NCI-H2081 treated with DMSO at 0.1 percent for 48 hours (cell line): Measurements from ENCODE around the gene AFAP1L2.

ENCODE experiments used
- DNase-seq: peaks from one replicate; lab custom pipeline; 2025; lab: John Stamatoyannopoulos, UW

Gene AFAP1L2

GRCh38 chr10:114408968-114409444 lies 4.7 kb upstream of the AFAP1L2 start:
- DNase-seq: no peak

GRCh38 chr10:114408112-114408967 lies 4.0 kb upstream of the AFAP1L2 start:
- DNase-seq: no peak

DNA sequence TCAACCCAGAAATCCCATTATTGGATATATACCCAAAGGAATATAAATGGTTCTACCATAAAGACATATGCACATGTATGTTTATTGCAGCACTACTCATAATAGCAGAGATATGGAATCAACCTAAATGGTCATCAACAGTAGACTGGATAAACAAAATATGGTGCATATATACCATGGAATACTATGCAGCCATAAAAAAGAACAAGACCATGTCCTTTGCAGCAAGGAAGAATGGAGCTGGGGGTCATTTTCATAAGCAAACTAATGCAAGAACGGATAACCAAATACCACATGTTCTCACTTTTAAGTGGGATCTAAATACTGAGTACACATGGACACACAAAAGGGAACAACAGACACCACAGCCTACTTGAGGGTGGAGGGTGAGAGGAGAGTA lies 2.2 kb upstream of the AFAP1L2 start:
- DNase-seq: no peak

DNA sequence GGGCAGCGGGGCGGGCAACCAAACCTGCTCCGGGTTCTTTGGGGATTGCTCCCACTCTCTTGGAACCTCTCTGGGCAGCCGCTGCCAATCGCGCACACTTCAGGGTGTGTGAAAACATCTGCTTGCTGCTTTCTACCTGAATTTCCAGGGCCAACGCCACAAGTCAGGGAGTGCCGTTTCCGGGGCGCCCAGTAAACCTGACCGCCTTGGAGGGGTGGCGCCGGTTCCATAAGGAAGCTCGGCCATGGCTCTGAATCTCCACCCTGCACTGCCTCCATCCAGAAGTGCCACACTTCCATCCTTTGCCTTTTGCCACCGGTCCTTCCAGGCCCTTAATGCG lies 679 bp upstream of the AFAP1L2 start:
- DNase-seq: no peak

DNA sequence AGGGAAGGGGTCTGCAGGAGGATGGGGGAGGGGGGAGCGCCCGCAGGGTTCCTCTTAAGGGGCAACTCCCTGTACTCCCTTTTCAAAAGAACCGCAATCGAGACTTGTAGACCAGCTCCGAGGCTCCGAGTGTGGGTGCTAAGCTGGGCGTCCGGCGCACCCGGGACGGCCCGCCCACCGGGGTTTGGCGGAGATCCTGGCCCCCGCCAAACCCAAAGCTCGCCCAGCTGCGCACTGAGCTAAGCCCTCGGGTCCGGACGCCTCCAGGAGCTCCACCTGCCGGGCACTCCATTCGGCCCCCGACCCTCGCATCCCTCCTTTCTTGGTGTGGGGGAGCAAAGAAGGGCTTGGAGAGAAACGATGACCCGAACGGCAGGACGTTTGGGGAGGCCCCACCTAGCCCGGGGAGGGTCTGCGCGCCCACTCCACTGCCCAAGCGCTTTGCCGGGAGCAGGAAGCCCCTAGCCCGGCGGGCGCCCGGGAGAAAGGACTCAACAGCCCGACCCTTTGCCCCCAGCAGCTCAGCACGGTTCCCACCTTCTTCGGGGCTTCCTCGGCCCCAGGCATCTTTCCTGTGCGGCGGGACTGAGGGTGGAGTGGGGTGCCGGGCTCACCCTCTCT lies 651 bp downstream of the AFAP1L2 start:
- no peak for DNase-seq

- no peak for DNase-seq
Observed at GRCh38 chr10:114402871-114403540, 1.3 kb downstream of the AFAP1L2 start.

DNA sequence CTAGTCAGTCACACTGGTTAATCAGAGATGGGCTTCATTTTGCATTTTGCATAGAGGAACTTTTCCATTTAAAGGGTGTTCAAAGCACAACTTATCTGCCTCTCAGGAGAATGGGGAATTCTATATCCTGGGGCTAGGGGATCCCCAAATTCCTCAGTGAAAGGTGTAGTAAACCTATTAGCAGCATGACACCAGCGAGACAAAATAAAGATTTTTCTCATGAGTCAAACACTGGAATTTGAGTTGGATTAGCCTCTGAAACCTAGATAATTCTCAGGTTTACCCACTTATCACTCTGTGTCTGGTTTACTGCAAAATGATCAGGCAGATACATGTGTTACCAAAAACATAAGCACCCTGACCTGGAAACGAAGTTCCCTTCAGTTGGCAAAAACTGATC lies 2.1 kb downstream of the AFAP1L2 start:
- no peak for DNase-seq

DNA sequence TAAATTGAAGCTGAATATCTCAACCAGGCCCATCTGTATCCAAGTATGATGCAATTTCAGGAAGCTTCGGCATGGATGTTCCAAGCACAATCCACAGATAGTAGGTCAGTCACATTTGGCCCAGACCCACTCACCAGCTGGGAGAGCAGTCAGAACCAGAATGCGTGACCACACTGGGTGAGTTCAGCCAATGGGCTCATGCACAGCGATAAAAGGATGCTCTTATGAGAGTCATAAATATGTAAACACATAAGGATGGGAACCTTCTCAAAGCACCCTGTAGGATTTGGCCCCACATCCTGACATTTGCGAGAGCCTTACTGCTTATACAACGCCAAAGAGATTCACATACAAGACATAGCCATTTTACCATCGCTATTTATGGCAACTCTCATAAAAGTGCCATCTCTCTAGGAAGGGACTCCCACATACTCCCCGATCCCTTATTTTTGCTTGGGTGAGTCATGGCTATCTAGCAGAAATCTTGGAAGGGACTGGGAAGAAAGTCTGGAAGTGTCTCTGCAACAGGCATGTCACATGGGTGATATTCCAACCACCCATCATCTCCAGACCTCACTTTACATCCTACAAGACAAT lies 3.0 kb downstream of the AFAP1L2 start:
- no peak for DNase-seq

DNA sequence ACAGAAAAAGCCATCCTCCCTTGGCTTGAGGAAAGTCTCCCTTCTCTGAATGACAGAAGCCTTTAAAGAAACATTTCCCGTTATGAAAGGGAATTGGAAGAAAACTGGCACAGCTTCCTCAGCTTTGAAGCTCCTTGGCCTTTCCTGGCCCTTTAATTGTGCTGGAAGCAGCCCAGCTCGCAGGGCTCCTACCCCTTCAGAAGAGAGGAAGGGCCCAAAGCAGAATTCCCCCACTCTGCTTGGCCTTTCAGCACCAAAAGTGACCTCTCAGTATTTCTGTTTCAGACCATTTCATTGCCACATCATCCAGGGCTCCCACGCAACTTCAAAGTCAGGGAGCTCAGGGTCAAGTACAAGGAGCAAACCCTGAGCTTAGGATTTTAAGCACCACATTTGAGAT lies 4.2 kb downstream of the AFAP1L2 start:
- no peak for DNase-seq

DNA sequence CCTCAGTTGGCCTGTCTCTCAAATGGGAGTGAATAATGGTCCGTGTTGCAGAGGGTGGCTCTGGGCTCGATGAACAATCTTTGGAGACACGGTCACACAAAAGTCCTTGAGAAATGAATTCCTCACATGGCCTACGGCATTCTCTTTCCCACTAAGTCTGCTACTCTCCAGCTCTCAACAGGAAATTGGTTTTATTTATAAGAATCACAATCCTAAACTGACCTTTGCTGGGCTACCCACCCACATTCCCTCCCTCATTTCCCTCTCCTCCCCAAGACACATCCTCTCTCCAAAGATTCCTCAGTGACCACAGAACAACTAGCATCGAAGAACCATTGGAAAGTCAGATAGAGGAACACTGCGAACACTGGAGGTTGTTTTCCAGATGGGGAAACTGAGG lies 4.7 kb downstream of the AFAP1L2 start:
- DNase-seq: no peak

DNA sequence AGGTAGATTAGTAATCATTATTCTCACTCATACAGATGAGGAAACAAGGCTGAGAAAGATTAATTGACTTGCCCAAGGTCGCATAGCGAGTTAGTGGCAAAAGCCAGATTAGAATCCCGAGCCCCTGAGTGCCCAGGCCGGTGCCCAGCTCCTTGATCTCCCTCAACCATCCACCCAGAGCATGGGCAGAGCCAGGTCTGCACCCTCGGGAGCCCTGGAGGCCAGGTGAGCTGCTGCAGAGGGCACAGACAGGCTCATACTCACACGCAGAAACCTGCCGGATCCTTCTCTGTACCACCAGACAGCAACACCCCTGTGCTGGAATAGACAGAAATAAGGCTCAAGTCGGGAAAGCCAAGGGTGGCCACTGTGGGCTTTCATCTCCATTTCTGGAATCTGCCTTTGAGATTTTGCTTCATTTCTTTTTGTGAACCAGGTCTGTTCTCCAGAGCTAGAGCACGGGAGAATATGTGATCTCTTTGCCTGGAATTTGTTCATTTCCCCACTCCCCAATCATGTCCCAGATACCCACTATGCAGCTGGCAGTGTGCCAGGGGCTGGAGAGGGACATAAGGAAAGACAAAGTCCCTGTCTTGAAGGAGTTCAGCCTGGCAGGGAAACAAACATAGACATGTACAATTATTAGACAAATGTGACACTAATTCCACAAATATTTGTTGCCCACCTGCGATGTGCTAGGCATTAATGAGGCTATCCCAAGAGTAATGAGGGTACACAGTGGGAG lies 5.5 kb downstream of the AFAP1L2 start:
- no peak for DNase-seq

GRCh38 chr10:114397651-114398145 lies 6.6 kb downstream of the AFAP1L2 start:
- no peak for DNase-seq

DNA sequence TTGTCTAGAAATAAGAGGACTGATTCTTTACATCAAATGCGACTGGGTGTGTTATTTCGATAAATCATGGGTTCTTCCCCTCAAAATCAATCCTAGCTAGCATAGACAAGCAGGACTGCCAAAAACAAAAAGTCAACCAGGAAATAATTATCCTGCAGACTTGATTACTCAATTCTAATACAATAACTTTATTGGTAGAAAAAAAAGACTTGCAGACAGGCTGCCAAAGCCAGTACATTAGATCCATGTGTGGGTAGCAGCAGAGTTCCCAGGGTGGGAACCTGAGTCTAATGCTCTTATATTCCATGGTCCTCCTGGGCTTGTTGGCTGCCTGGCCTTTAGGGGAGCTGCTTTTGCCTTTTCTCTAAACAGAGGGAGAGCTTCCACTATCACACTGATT lies 7.8 kb downstream of the AFAP1L2 start:
- no peak for DNase-seq

DNA sequence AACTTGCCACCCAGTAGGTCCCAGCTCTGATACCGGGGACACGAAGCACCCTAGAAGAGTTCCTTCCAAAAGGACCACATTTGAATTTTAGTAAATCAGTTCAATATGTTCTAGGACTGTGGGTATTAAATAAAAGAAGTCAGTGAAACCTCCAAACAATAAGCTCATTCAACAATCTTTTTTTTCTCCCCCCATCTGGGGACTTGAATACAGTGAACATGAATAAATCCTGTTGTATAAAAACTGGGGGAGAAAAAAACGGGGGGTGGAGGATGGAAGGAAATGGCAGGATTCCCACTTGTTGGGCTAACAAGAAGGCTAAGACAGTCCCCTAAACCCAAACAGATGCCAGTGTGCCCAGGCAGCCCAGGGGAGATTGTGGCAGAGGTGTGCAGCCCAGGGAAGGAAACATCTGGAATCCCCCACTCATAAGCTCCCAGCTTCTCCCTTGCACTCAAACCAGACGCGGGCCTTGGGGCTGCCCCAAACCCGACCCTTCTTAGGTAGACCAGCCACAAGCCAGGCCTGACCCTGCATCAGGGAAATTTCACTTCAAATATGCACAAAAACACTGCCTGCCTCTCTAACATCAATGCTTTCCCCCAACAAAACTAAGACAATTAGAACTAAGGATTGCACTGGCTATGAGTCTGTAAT lies 8.8 kb downstream of the AFAP1L2 start:
- DNase-seq: no peak

- DNase-seq: no peak
Observed at GRCh38 chr10:114394531-114394930, 9.8 kb downstream of the AFAP1L2 start.

DNA sequence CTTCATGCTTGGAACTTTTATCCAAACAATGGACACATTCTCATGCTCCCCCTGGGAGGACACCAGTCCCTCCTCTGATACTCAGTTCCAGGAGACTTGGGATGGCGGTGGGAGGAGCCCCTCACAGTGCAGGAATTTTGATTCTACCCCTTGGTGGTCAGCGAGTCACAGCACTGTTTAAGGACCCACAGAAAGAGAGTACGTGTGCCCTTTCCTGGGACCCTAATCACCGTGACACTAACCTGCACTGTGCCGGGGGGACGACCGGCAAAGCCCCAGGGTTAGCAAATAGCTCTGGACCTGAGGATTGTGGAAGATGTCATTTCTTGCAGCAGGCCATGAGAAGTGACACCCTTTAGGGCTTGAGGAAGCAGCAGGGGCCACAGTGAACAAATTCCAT lies 10.4 kb downstream of the AFAP1L2 start:
- no peak for DNase-seq

GRCh38 chr10:114393482-114393881 lies 10.8 kb downstream of the AFAP1L2 start:
- no peak for DNase-seq

DNA sequence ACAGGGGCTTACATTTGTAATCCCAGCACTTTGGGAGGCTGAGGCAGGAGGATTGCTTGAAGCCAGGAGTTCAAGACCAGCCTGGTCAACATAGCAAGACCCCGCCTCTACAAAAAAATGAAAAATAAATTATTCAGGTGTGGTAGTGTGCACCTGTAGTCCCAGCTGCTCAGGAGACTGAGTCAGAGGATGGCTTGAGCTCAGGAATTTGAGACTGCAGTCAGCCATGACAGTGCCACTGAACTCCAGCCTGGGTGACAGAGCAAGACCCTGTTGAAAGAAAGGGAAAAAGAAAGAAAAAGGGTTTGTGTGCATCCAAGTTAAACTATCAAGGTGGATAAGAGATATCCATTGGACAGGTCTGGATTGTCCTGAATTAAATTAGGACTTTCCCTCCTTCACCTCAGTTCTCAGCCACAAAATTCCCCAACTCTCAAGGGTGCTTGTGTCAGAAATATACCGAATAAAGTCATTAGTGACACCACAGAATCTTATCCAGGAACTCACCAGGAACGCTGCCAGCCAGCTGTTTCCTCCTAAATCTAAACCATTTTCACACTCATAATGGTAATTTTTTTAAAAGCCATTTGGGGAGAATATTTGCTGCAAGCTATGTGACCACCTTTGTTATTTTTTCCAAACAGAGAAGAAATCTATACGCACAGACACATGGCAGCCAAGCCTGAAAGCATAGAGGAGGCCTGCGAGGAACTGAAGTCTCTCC lies 12.0 kb downstream of the AFAP1L2 start:
- DNase-seq: no peak

DNA sequence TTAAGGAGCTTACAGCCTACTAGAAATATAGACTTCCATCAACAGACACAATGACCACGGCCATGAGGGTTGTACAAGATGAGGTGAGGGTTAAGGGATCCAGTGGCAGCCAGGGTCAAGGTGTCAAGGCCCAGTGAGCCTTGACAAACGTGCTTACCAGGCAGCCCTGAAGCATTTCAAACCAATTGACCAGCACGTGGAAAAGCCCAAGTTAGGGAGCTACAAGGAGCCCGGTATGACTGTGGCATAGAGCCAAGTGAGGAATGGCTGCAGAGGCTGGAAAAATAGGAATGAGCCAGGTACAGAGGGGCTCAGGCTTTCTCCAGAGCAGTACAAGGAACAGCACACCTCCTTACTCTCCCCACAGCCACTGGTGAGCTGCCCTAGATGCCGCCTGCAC lies 12.7 kb downstream of the AFAP1L2 start:
- no peak for DNase-seq

DNA sequence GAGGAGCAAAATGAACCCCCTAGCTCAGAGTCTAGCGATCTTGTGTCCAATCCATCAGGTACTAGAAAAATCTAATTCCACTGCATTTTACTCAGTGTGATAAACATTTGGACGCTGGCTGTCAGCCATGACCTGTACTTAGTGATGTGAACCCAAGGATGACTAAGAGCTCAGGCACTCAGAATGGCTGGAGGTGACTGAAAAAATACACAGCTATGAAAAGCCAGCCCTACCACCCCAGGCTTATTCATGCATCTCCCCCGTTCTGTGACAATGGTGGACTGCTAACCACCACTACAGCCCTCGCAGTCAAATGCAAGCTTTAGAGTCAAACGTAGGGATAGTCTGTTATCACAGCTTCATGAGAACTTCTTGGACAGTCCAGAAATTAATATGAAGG lies 14.9 kb downstream of the AFAP1L2 start:
- no peak for DNase-seq

DNA sequence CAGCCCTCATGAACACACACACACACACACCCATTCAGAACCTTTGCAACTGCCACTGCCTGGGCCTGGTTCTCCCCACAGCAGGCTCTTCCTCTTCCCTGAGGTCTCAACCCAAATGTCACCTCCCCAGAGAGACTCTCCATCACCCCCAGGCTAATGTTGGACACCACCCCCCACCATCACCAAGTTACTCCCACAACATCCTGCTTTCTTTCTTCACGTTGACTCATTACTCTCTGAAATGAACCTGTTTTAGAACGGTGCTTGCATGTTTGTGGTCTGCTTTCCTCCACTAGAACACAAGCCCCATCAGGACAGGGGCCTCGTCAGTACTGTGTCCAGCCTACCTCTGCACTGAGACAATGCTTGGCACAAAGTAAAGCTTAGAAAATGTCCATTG lies 16.0 kb downstream of the AFAP1L2 start:
- DNase-seq: no peak
